Stimulated activated CD8-positive, alpha-beta memory T cell treated with anti-CD3 and anti-CD28 coated beads, Interleukin-7, amount 100 ng/mL, for 48 hours (primary cell): ENCODE data around the gene OSBPL3.

ENCODE experiments used
- DNase-seq, 2 donors: peaks; one replicate each; pipeline ENCODE4 v3.0.0-alpha.2; 2020; ENCODE audit warnings: low read depth in 1 of 2; ENCODE audit errors: extremely low read depth in 1 of 2

Gene OSBPL3

GRCh38 chr7:24833549-24833948 is 146.4 kb downstream of the OSBPL3 start:
- no peak for DNase-seq

GRCh38 chr7:24831240-24831639 is 148.7 kb downstream of the OSBPL3 start:
- DNase-seq: no peak

GRCh38 chr7:24830440-24831050 is 149.4 kb downstream of the OSBPL3 start:
- DNase-seq: no peak

GRCh38 chr7:24829787-24830186 is 150.2 kb downstream of the OSBPL3 start:
- no peak for DNase-seq

GRCh38 chr7:24828891-24829661 is 150.9 kb downstream of the OSBPL3 start:
- no peak for DNase-seq

GRCh38 chr7:24827589-24827988 is 152.4 kb downstream of the OSBPL3 start:
- DNase-seq: no peak

GRCh38 chr7:24827027-24827426 is 153.0 kb downstream of the OSBPL3 start:
- no peak for DNase-seq

- no peak for DNase-seq
Observed at GRCh38 chr7:24826662-24827020, 153.3 kb downstream of the OSBPL3 start.

- DNase-seq: no peak
Observed at GRCh38 chr7:24825931-24826661, 153.9 kb downstream of the OSBPL3 start.

- no peak for DNase-seq
Observed at GRCh38 chr7:24825381-24825794, 154.6 kb downstream of the OSBPL3 start.

- DNase-seq: no peak
Observed at GRCh38 chr7:24824896-24825295, 155.1 kb downstream of the OSBPL3 start.

- DNase-seq: no peak
Observed at GRCh38 chr7:24824400-24824799, 155.6 kb downstream of the OSBPL3 start.

- no peak for DNase-seq
Observed at GRCh38 chr7:24821754-24822054, 158.3 kb downstream of the OSBPL3 start.

- peak; percentile 67 to 82 for DNase-seq
Observed at GRCh38 chr7:24821045-24821753, 158.8 kb downstream of the OSBPL3 start.

- DNase-seq: no peak
Observed at GRCh38 chr7:24820730-24821044, 159.3 kb downstream of the OSBPL3 start.

- DNase-seq: peak; percentile 44 to 79
Observed at GRCh38 chr7:24819916-24820689, 159.9 kb downstream of the OSBPL3 start.

GRCh38 chr7:24817339-24817738 is 162.6 kb downstream of the OSBPL3 start:
- no peak for DNase-seq

GRCh38 chr7:24816868-24817267 is 163.1 kb downstream of the OSBPL3 start:
- DNase-seq: no peak

GRCh38 chr7:24812305-24812945 is 167.6 kb downstream of the OSBPL3 start:
- no peak for DNase-seq

GRCh38 chr7:24808518-24808917 is 171.5 kb downstream of the OSBPL3 start:
- no peak for DNase-seq
